Astrocyte of the hippocampus (primary cell): ENCODE results near the gene INCA1.
A peak's percentile ranks its signal among the peaks of the same experiment; 100 is the strongest.

Source experiments
- DNase-seq: peaks from one replicate; pipeline ENCODE4 v3.0.0; 2011; ENCODE audit warnings: low read depth, low spot score

Gene INCA1

GRCh38 chr17:4971826-4972225 lies 25.5 kb downstream of the INCA1 start:
- no peak for DNase-seq

- no peak for DNase-seq
Observed at GRCh38 chr17:4970273-4970672, 27.0 kb downstream of the INCA1 start.

- peak; percentile 46 for DNase-seq
Observed at GRCh38 chr17:4969551-4970173, 27.7 kb downstream of the INCA1 start.

- DNase-seq: peak; percentile 89
Observed at GRCh38 chr17:4969047-4969550, 28.2 kb downstream of the INCA1 start.

- peak; percentile 75 for DNase-seq
Observed at GRCh38 chr17:4968486-4969046, 28.8 kb downstream of the INCA1 start.

GRCh38 chr17:4967539-4968485 lies 29.5 kb downstream of the INCA1 start, which contains the start of gene SPAG7:
Gene SPAG7 (minus strand): TSS chr17:4967817. CDS start chr17:4967804, 13 bp downstream.
- peak; percentile 99 for DNase-seq

GRCh38 chr17:4966844-4967538 lies 30.3 kb downstream of the INCA1 start:
- peak; percentile 100 for DNase-seq

- DNase-seq: no peak
Observed at GRCh38 chr17:4965311-4965986, 31.9 kb downstream of the INCA1 start.

- DNase-seq: no peak
Observed at GRCh38 chr17:4960279-4960922, 36.9 kb downstream of the INCA1 start.

- no peak for DNase-seq
Observed at GRCh38 chr17:4959261-4959965, 37.9 kb downstream of the INCA1 start.

- DNase-seq: no peak
Observed at GRCh38 chr17:4958102-4958501, 39.2 kb downstream of the INCA1 start.

- DNase-seq: no peak
Observed at GRCh38 chr17:4956493-4957061, 40.7 kb downstream of the INCA1 start.

GRCh38 chr17:4955091-4955490 lies 42.2 kb downstream of the INCA1 start:
- no peak for DNase-seq

GRCh38 chr17:4953451-4953961 lies 43.8 kb downstream of the INCA1 start:
- peak; percentile 62 for DNase-seq

- no peak for DNase-seq
Observed at GRCh38 chr17:4951486-4951885, 45.8 kb downstream of the INCA1 start.

GRCh38 chr17:4950746-4951204 lies 46.5 kb downstream of the INCA1 start, which contains the start of gene ENO3:
Gene ENO3 (plus strand): TSS chr17:4951119. CDS start chr17:4951830, 711 bp downstream.
- no peak for DNase-seq

- DNase-seq: no peak
Observed at GRCh38 chr17:4950075-4950745, 47.1 kb downstream of the INCA1 start.

- peak; percentile 78 for DNase-seq
Observed at GRCh38 chr17:4949321-4950074, 47.8 kb downstream of the INCA1 start.
